Stimulated activated CD4-positive, alpha-beta T cell treated with anti-CD3 and anti-CD28 coated beads, TNF-alpha, amount 100 ng/mL, for 24 hours (primary cell): ENCODE data around the gene TCN2.
"Not testable (repeated sequence)": the region's sequence is repeated elsewhere in the genome, so short reads cannot be mapped to it uniquely, and the experiment has no call there.

Experiments
- DNase-seq, 3 experiments: peaks; one replicate each; pipeline ENCODE4 v3.0.0-alpha.2; 2020; ENCODE audit warnings: low read depth in 3 of 3

The TCN2 gene

DNA sequence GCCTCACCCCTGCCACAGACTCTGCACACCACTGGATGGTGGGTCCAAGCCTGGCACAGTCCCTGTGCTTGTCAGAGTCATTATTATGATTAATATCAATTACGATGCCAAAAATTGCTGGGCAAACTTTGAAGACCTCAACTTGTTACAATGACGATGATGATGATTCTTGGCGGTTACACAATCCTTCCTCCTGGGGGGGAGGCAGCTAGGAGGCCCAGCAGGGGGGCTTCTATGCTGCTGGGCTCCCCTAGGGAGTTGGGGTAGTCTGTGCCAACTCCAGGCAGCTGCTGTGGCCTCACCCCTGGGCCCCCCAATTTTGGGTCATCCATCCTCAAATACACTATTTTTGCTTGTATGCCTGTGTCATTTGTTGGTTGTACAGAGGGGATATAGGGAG lies 40.6 kb downstream of the TCN2 start:
- DNase-seq: no peak

DNA sequence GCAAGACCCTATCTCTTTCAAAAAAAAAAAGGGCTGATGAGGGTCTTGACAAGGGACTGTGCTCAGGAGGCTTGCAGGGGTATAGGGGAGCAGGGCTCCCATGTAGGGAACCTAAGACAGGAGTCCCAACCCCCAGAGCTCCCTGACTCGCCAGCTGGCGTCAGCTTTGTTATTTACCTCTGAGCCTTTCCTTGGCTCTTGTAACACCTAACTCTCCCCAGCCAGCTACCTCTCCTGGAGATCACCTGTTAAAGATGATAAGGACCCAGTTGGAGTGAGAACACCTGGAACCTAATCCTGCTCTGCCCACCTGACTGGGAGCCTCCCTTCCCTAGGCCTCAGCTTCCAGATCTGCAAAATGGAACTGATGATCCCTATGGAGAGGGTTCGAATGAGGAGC lies 41.9 kb downstream of the TCN2 start:
- no peak for DNase-seq

GRCh38 chr22:30649430-30650007 lies 42.5 kb downstream of the TCN2 start:
- peak; percentile 77 to 90 (median 77) for DNase-seq

- DNase-seq: no peak
Observed at GRCh38 chr22:30650508-30651116, 43.6 kb downstream of the TCN2 start.

DNA sequence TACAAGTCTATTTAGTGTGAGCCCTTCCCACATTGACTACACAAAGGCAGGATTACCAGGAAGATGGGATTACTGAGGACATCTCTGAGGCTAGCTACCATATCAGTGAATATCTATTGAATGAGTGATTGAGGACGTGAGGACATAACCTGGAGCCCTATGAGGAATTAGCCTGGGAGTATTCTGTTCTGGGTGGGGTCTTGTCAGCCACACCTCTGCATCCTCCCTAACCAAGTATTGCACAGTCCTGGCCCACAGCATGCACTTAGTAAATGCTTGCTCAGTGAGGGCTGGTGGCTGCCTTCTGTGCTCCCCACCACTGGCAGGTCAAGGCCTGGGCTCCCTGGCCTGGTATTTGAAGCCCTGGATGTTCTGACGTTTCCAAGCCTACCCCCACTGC lies 45.9 kb downstream of the TCN2 start:
- DNase-seq: no peak

DNA sequence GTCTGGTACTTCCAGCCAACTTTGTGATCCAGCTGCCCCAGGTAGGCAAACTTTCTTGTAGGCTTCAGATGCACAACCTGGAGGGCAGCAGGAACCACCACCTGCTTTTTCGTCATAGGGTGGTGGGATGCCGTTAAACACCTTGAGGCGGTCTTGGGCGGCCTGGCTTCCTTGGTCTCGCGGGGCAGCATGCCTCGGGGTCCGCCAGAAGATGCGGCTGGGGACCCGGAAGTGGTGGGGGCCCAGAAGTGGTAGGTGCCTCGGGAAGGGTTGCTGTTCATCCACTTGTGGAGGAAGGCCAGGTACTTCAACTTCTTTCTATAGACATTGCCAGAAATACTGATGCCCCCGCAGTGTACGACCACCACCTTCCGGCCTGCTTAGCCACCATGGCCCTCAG lies 47.4 kb downstream of the TCN2 start:
- DNase-seq: no peak

- no peak for DNase-seq
Observed at GRCh38 chr22:30655532-30655931, 48.6 kb downstream of the TCN2 start.

DNA sequence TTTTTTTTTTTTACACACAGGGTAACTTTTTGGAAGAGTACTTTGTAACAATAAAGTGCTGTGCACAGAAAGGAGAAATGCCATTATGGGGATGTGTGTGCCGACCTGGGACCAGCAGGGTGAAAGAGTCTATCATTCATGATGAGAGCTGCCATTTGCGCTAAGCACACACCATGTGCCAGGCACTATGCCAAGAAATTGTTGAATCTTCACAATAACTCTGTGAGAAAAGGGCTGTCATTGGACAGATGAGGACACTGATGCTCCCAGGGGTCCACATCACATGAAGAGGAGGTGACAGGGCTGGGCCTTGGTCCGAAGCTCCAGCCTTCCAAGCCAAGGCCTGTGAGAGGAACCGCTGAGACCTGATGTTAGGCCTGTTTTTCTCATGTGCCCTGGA lies 55.1 kb downstream of the TCN2 start:
- DNase-seq: no peak

GRCh38 chr22:30664798-30665197 lies 57.8 kb downstream of the TCN2 start:
- no peak for DNase-seq

GRCh38 chr22:30665266-30665665 lies 58.3 kb downstream of the TCN2 start:
- DNase-seq: no peak

GRCh38 chr22:30665786-30666185 lies 58.8 kb downstream of the TCN2 start:
- no peak for DNase-seq

DNA sequence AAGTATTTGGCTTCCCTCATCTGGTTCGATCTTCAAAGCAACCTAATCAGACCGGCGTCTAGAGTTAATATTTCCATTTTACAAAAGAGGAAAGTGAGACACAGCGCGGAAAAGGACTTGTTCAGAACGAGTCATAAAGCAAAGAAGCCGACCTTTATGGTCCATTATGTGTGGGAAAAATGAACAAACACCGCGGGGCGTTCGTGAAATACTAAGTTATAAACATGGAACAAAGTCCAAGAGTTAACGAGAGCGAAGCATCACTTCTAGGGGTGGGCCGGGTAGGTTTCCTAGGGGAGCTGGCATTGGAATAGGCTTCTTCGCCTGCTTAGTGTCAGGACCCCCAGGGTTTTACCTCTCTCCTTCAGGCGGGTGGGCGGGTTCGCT lies 60.1 kb downstream of the TCN2 start:
- DNase-seq: no peak

DNA sequence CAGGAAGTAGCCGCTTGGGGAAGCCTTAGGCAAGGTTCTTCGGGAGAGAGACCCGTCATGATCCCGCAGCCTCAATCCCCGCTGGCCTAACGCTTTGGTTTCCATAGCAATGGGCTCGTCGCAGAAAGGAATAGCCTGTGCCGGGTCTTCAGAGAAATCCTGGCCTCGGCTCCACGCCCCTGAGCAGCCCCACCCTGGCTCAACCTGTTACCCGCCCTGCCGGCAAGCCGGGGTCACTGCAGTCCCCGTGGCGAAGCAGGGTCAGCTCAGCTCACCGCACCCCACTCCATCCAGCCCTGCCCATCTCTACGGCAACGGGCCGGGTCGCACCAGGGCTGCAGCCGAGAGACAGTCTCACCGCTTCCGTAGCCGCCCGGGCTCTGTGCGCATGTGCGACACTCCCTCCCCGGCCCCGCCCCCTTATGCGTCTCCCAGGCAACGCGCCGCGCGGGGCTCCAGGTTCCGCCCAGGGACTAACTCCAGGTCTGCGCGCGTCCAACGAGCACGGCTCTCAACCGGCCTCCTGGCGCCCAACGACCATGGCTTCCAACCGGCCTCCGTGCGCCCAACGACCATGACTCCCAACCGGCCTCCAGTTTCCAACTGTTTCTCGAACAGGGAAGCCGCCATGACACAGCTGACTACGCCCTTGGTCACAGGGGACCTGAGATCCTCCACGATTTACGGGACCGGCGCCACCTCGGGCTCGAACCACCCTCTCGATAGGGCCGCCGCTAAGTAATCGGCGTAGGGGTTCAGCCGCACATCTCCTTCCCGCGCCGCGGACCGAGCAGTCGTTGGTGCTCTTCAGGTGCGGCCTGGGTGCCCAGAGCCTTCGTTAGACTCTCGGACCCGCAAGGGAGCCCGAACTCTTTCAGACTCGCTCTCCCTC lies 60.8 kb downstream of the TCN2 start, which contains the start of gene DUSP18:
Gene DUSP18, minus strand, starts transcription at position 382 of the 892 bp plus-strand sequence. CDS start 3,872 bp downstream, outside the sequence.
- peak; percentile 87 to 92 (median 90) for DNase-seq

- DNase-seq: no peak
Observed at GRCh38 chr22:30668386-30668710, 61.4 kb downstream of the TCN2 start.

GRCh38 chr22:30671071-30671470 lies 64.1 kb downstream of the TCN2 start:
- no peak for DNase-seq

- no peak for DNase-seq
Observed at GRCh38 chr22:30673136-30673535, 66.2 kb downstream of the TCN2 start.

- DNase-seq: no peak
Observed at GRCh38 chr22:30674482-30674881, 67.5 kb downstream of the TCN2 start.

- DNase-seq: no peak
Observed at GRCh38 chr22:30675436-30675835, 68.5 kb downstream of the TCN2 start.

- not testable (repeated sequence) for DNase-seq
Observed at GRCh38 chr22:30676565-30676964, 69.6 kb downstream of the TCN2 start.
